ENCODE measurements around the gene EFNA1.
"Not testable (repeated sequence)": the region's sequence is repeated elsewhere in the genome, so short reads cannot be mapped to it uniquely, and the experiment has no call there.

DNA sequence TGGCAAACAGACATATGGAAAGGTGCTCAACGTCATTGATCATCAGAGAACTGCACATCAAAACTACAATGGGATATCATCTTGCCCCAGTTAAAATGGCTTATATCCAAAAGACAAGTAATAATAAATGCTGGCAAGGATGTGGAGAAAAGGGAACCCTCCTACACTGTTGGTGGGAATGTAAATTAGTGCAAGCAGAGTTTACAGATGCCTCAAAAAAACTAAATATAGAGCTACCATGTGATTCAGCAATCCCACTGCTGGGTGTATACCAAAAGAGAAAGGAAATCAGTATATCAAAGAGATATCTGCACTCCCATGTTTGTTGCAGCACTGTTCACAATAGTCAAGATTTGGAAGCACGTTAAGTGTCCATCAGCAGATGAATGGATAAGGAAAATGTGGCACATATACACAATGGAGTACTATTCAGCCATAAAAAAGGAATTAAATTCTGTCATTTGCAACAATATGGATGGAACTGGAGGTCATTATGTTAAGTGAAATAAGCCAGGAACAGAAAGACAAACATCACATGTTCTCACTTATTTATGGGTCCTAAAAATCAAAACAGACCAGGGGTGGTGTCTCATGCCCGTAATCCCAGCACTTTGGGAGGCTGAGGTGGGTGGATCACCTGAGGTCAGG lies 28.4 kb downstream of the EFNA1 start:
- TF ChIP-seq, protein P1, sequence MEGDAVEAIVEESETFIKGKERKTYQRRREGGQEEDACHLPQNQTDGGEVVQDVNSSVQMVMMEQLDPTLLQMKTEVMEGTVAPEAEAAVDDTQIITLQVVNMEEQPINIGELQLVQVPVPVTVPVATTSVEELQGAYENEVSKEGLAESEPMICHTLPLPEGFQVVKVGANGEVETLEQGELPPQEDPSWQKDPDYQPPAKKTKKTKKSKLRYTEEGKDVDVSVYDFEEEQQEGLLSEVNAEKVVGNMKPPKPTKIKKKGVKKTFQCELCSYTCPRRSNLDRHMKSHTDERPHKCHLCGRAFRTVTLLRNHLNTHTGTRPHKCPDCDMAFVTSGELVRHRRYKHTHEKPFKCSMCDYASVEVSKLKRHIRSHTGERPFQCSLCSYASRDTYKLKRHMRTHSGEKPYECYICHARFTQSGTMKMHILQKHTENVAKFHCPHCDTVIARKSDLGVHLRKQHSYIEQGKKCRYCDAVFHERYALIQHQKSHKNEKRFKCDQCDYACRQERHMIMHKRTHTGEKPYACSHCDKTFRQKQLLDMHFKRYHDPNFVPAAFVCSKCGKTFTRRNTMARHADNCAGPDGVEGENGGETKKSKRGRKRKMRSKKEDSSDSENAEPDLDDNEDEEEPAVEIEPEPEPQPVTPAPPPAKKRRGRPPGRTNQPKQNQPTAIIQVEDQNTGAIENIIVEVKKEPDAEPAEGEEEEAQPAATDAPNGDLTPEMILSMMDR (IDR thresholded peaks at IDR 0.05; ENCODE audit: poor library complexity, severe bottlenecking) = not testable (repeated sequence)
- not testable (repeated sequence) for TF ChIP-seq REST (IDR thresholded peaks at IDR 0.05; ENCODE audit: borderline replicate concordance); RAD21 (conservative IDR thresholded peaks at IDR 0.05); EZH2 (IDR thresholded peaks at IDR 0.05; ENCODE audit: borderline replicate concordance, insufficient read depth, low read length, poor library complexity, severe bottlenecking); EP300 (conservative IDR thresholded peaks at IDR 0.05; ENCODE audit: poor library complexity, severe bottlenecking); MXI1 (conservative IDR thresholded peaks at IDR 0.05; ENCODE audit: poor library complexity, severe bottlenecking)

Data from neural cell (in vitro differentiated cells).